Sigmoid colon (tissue), 7 donors: ENCODE data around the gene TIMM8B. TPM values are rescaled to one million over a fixed set of nuclear protein-coding genes. Genes with fewer than 3 reads are reported as not detected.
"Not testable (repeated sequence)": the region's sequence is repeated elsewhere in the genome, so short reads cannot be mapped to it uniquely, and the experiment has no call there.

ENCODE experiments used
- DNase-seq: peaks from one replicate; pipeline ENCODE4 v3.0.0-alpha.2; 2019
- H3K27ac ChIP-seq, 4 donors: fragments of 200-600 bp; sonication (generic); one replicate each; pipeline ENCODE4 v1.5.1; 2016 to 2019; ENCODE audit warnings: mild to moderate bottlenecking in 1 of 4
- H3K27me3 ChIP-seq, 3 donors: fragments of 200-600 bp; sonication (generic); one replicate each; pipeline ENCODE4 v1.5.1; 2019; ENCODE audit warnings: mild to moderate bottlenecking in 1 of 3
- H3K36me3 ChIP-seq, 4 donors: fragments of 200-600 bp; sonication (generic); one replicate each; pipeline ENCODE4 v1.5.1; 2016 to 2019
- H3K4me1 ChIP-seq, 4 donors: fragments of 200-600 bp; sonication (generic); one replicate each; pipeline ENCODE4 v1.5.1; 2017 to 2019
- H3K4me3 ChIP-seq, 4 donors: fragments of 200-600 bp; sonication (generic); one replicate each; pipeline ENCODE4 v1.5.1; 2017 to 2019; ENCODE audit warnings: mild to moderate bottlenecking in 2 of 4, moderate library complexity in 1 of 4
- H3K9me3 ChIP-seq, 4 donors: fragments of 200-600 bp in 3 of 4; sonication (generic) in 3 of 4; one replicate each; pipeline versions ENCODE4 v1.5.1 to v1.6.1; 2013 to 2019
- EP300 ChIP-seq, 4 donors: sonication (generic); formaldehyde crosslinking; IDR thresholded peaks; one replicate each; pipeline ENCODE4 v1.6.1; 2017; ENCODE audit warnings: antibody characterized with exemption in 4 of 4
- POLR2A ChIP-seq, 2 donors: fragments of 450-650 bp; IDR thresholded peaks; one replicate each; pipeline ENCODE4 v1.6.1; 2016; ENCODE audit warnings: antibody characterized with exemption in 2 of 2, mild to moderate bottlenecking in 2 of 2, moderate library complexity in 2 of 2
- POLR2AphosphoS5 ChIP-seq, 4 donors: sonication (generic); formaldehyde crosslinking; IDR thresholded peaks; one replicate each; pipeline ENCODE4 v1.6.1; 2017; ENCODE audit warnings: antibody characterized with exemption in 4 of 4
- WGBS, 2 donors: extraction: QIAGEN DNeasy Blood & Tissue Kit; methylation state at CpG; one replicate each; pipeline ENCODE4 v1.1.7; 2013; 5-methylcytosine and 5-hydroxymethylcytosine counted together
- intact Hi-C: fragments of 100-400 bp; cut with DNase I; formaldehyde crosslinking; loops from one replicate; pipeline ENCODE4 v1.15.1; 2023
- polyA plus RNA-seq, 3 donors: library from polyadenylated mRNA; stranded (reverse); fragments of 200-250 nt; gene quantifications; one replicate each; pipeline ENCODE4 v1.2.3, GENCODE V29; 2013
- total RNA-seq, 4 donors: library from RNA; depleted of rRNA; stranded (reverse); fragments of >200 nt; gene quantifications; one replicate each; pipeline ENCODE4 v1.1.0, GENCODE V29; 2016
- TF ChIP-seq, protein P1 (sequence below), 4 experiments: fragments of 450-650 bp in 3 of 4; fragments of 200-600 bp in 1 of 4; IDR thresholded peaks; one replicate each; pipeline ENCODE4 v1.5.1; 2016 to 2019; ENCODE audit warnings: antibody characterized with exemption in 4 of 4, mild to moderate bottlenecking in 3 of 4, moderate library complexity in 2 of 4
- donor health status: healthy with polysubstance abuse.
- donor health status: Bipolar disorder and iron deficiency.
- donor health status: healthy.

Gene TIMM8B
- total and polyA plus RNA-seq, 7 donors: 19.1 to 153 (median 62.1) TPM

DNA sequence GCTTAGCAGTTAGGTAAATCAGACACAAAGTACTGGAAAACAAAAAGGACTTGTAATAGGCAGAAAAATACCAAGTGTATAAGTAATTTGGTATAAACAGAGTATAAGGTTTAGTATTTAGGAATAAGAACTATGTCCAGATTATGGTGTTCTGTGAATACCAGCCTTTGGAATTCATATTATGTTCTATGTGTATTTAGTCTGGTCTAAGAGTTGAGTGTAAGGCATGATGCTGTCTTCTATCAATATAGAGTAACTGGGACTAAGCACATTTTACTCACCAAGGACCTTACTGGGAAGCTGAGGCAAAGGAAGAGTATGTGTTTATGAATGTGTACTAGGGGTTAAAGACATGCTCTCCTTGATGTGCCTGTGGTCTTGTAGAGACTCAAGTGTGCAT lies 9.6 kb upstream of the TIMM8B start:
- H3K9me3 ChIP-seq: no peaks in the 10 kb centered on the region
- peaks cover 11 to 70% (median 27%) of the 10 kb centered on the region in 4 donors for H3K36me3 ChIP-seq
- H3K4me1 ChIP-seq: no peaks in the 10 kb centered on the region
- TF ChIP-seq POLR2AphosphoS5 (IDR thresholded peaks at IDR 0.05) (no peak), POLR2A (IDR thresholded peaks at IDR 0.05) (no peak), EP300 (IDR thresholded peaks at IDR 0.05) (no peak)
- TF ChIP-seq, protein P1, sequence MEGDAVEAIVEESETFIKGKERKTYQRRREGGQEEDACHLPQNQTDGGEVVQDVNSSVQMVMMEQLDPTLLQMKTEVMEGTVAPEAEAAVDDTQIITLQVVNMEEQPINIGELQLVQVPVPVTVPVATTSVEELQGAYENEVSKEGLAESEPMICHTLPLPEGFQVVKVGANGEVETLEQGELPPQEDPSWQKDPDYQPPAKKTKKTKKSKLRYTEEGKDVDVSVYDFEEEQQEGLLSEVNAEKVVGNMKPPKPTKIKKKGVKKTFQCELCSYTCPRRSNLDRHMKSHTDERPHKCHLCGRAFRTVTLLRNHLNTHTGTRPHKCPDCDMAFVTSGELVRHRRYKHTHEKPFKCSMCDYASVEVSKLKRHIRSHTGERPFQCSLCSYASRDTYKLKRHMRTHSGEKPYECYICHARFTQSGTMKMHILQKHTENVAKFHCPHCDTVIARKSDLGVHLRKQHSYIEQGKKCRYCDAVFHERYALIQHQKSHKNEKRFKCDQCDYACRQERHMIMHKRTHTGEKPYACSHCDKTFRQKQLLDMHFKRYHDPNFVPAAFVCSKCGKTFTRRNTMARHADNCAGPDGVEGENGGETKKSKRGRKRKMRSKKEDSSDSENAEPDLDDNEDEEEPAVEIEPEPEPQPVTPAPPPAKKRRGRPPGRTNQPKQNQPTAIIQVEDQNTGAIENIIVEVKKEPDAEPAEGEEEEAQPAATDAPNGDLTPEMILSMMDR (IDR thresholded peaks at IDR 0.05): no peak
- no peak overlapping the region for H3K27ac ChIP-seq
- no peak for DNase-seq
- H3K4me3 ChIP-seq: no peak overlapping the region
- H3K27me3 ChIP-seq: no peaks in the 10 kb centered on the region
- intact Hi-C loops: no loop called here

DNA sequence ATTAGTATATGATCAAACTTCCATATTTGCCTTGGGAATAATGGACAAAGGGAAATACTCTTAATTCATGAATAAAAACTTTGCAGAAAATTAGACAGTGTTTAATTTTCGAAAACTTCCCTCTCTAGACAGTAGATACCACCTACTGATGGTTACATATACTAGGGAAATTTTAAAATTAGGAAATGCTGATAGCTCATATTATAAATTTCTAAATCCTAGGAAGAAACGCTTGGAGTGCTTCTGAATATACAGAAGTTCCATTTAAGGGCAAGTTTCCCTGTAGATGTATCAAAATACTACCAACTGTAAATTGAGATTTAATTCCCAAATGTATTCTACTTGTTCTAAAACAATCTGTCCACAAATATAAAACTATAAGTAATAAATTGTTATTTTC lies 8.7 kb upstream of the TIMM8B start:
- DNase-seq, intact Hi-C loops, H3K9me3 ChIP-seq, H3K27ac ChIP-seq, H3K4me1 ChIP-seq, H3K27me3 ChIP-seq, H3K4me3 ChIP-seq: not testable (repeated sequence)
- 97 to 98% methylated on average over 2 of the region's 2 CpGs for whole genome bisulfite sequencing, 2 donors
- H3K36me3 ChIP-seq: peaks cover 19 to 79% (median 33%) of the 10 kb centered on the region in 4 donors

DNA sequence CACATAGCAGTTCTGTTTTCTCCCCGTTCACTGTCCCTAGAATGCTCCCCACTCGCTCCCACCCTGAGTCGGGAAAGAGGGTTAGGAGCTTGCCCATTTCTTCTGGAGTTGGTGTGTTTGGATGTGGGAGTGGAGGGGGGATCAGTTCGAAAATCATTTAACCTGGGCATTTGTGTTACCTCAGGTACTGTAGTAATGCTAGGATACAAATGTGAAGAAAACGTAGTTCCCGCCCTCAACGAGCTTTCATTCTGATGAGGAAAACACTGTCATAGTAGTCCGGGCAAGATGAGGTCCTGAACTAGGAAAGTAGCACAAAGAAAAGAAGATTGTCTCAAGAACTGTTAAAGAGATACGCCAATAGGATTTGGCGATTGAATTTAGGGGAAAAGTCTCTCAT lies 656 bp upstream of the TIMM8B start:
- no peak for DNase-seq
- Histone ChIP-seq H3K4me1 (peaks cover 0 to 38% (median 33%) of the 10 kb centered on the region in 4 donors), H3K9me3 (no peaks in the 10 kb centered on the region), H3K36me3 (peaks cover 15 to 76% (median 51%) of the 10 kb centered on the region in 4 donors), H3K4me3 (peak overlapping the region; percentile 74 to 81 (median 75)), H3K27me3 (no peaks in the 10 kb centered on the region), H3K27ac (peak overlapping the region; percentile 81 to 86 (median 82))
- intact Hi-C loops: loop anchor here (5.0 kb wide), 1 partner anchor 210 kb away; the partner anchor contains the start of genes CFAP68 and FDXACB1
- WGBS, 2 donors: 18% methylated on average over 10 of the region's 10 CpGs
- TF ChIP-seq EP300 (IDR thresholded peaks at IDR 0.05) (no peak), POLR2A (IDR thresholded peaks at IDR 0.05) (no peak), POLR2AphosphoS5 (IDR thresholded peaks at IDR 0.05) (no peak)
- TF ChIP-seq, protein P1 (IDR thresholded peaks at IDR 0.05): no peak

DNA sequence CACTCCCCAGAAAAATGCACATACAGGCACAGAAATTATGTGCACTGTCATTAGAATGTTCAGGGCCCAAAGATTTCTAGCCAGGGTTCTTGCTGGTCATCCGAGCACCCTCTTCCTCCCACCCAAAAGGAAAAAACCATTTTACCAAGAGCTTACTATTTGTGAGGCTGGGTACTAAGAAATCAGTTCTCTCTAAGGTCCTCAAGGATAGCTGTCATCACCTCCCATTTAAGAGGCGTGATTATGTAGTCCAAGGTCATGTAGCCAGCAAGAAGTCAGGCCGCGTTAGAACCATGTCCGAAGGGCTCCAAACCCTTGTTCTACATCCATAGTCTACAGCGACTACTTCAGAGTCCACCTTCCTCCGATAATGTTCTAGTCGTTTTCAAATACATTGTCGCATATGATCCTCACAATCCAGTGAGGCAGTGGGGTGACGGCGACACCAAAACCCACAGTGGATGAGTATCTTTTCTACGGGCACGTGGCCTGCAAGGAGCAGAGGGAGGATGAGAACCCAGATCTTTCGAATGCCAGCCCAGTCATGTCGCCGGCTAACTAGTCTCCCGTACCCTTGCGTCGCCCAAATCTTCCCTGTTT lies 634 bp downstream of the TIMM8B start:
- intact Hi-C loops: loop anchor here (5.0 kb wide), 1 partner anchor 209 kb away; the partner anchor contains the start of genes CFAP68 and FDXACB1
- TF ChIP-seq POLR2A (IDR thresholded peaks at IDR 0.05): no peak
- TF ChIP-seq POLR2AphosphoS5 (IDR thresholded peaks at IDR 0.05): no peak
- TF ChIP-seq, protein P1 (IDR thresholded peaks at IDR 0.05): no peak
- no peak for TF ChIP-seq EP300 (IDR thresholded peaks at IDR 0.05)

DNA sequence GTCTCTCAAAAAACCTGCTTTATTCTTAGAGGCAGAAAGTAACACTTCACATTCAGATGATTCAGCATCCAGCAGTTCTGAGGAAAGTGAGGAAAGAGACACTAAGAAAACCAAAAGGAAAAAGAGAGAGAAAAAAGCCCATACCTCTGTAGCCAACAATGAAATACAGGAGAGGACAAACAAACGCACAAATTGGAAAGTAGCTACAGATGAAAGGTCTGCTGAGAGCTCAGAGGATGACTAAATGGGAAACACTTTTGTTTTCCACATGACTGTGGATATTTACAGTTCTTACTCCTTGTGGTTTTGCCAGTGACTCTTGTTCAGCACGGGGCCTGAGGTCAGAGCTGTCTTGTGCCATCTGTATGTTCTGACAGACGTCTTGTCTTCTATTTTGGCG lies 3.8 kb downstream of the TIMM8B start:
- TF ChIP-seq POLR2A (IDR thresholded peaks at IDR 0.05) (no peak), EP300 (IDR thresholded peaks at IDR 0.05) (no peak), POLR2AphosphoS5 (IDR thresholded peaks at IDR 0.05) (no peak)
- TF ChIP-seq, protein P1 (IDR thresholded peaks at IDR 0.05): no peak
- Histone ChIP-seq H3K9me3 (no peaks in the 10 kb centered on the region), H3K27ac (no peak overlapping the region), H3K27me3 (no peaks in the 10 kb centered on the region), H3K4me3 (no peak overlapping the region), H3K36me3 (peaks cover 8 to 76% (median 47%) of the 10 kb centered on the region in 4 donors), H3K4me1 (peaks cover 0 to 14% (median 13%) of the 10 kb centered on the region in 4 donors)
- DNase-seq: no peak
- WGBS, 2 donors: 76 to 77% methylated on average over 4 of the region's 4 CpGs
- intact Hi-C loops: no loop called here

More for the DNA sequence above, 634 bp downstream of the TIMM8B start:
- H3K27me3 ChIP-seq: no peaks in the 10 kb centered on the region
- peaks cover 0 to 38% (median 33%) of the 10 kb centered on the region in 4 donors for H3K4me1 ChIP-seq
- peak overlapping the region; percentile 74 to 81 (median 75) for H3K4me3 ChIP-seq
- 3 to 6% methylated on average over 19 of the region's 19 CpGs for WGBS, 2 donors
- peaks cover 5 to 76% (median 43%) of the 10 kb centered on the region in 4 donors for H3K36me3 ChIP-seq
- DNase-seq: no peak
- peak overlapping the region; percentile 81 to 86 (median 82) for H3K27ac ChIP-seq
- H3K9me3 ChIP-seq: no peaks in the 10 kb centered on the region
